ENCODE results near the gene SLMAP.

DNA sequence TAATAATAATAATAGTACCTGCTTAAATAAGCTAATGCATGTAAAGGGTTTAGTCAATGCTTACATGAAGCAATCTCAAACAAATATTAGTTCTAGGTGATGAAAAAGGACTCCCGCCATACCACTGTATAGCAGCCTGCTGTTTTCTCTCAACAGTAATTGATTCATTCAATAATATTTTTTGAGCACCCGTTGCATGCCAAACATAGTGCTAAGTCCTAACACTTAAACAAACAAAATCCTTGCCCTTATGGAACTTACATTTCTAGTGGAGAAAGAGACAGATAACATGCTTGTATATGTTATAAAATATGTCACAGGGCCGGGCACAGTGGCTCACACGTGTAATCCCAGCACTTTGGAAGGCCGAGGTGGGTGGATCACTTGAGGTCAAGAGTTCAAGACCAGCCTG is 190.9 kb downstream of the SLMAP start:
- TF ChIP-seq, protein P1, sequence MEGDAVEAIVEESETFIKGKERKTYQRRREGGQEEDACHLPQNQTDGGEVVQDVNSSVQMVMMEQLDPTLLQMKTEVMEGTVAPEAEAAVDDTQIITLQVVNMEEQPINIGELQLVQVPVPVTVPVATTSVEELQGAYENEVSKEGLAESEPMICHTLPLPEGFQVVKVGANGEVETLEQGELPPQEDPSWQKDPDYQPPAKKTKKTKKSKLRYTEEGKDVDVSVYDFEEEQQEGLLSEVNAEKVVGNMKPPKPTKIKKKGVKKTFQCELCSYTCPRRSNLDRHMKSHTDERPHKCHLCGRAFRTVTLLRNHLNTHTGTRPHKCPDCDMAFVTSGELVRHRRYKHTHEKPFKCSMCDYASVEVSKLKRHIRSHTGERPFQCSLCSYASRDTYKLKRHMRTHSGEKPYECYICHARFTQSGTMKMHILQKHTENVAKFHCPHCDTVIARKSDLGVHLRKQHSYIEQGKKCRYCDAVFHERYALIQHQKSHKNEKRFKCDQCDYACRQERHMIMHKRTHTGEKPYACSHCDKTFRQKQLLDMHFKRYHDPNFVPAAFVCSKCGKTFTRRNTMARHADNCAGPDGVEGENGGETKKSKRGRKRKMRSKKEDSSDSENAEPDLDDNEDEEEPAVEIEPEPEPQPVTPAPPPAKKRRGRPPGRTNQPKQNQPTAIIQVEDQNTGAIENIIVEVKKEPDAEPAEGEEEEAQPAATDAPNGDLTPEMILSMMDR (IDR thresholded peaks at IDR 0.05; ENCODE audit: insufficient read depth, low read length, poor library complexity, severe bottlenecking): no peak
- TF ChIP-seq EZH2phosphoT487 (conservative IDR thresholded peaks at IDR 0.05; ENCODE audit: low read length): no peak
